SIG-M5 treated with dmso at 0.1 percent for 504 hours (cell line): ENCODE data around the gene S100A7A.
"Not testable (repeated sequence)": the region's sequence is repeated elsewhere in the genome, so short reads cannot be mapped to it uniquely, and the experiment has no call there.

Source experiments
- DNase-seq: peaks from one replicate; lab custom pipeline; 2025; ENCODE audit not compliant: unreplicated experiment; lab: John Stamatoyannopoulos, UW

The S100A7A gene

GRCh38 chr1:153448851-153449250 lies 32.5 kb downstream of the S100A7A start:
- DNase-seq, result not testable (repeated sequence)

GRCh38 chr1:153456396-153456795 lies 40.1 kb downstream of the S100A7A start:
- DNase-seq, result no peak

DNA sequence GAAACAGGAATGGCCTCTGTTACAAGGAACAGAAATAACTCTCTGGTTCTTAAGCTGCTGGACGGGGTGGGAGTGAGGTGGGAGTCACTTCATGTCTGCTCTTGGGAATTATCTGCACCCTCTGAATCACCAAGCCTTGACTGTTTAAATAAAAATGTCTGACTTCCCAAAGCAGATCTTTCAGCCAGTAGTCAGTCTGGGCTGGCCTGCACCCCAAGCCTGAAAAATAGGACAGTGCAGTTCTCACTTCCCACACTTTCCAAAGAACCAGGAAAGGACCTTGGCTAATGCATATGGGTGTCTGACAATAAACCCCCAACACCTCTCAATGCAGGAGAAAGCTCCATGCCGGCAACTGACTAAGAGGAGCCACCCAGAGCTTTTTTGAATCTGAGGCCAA lies 43.3 kb downstream of the S100A7A start:
- DNase-seq, result no peak

GRCh38 chr1:153460551-153460950 lies 44.2 kb downstream of the S100A7A start, which contains the start of gene S100A7:
Gene S100A7, minus strand, starts transcription at chr1:153460651. Its CDS starts 1,638 bp downstream, at chr1:153459013.
- DNase-seq, result no peak

- not testable (repeated sequence) for DNase-seq
Measured at GRCh38 chr1:153462741-153463140, 46.4 kb downstream of the S100A7A start.

- DNase-seq, result peak; percentile 50
Measured at GRCh38 chr1:153465811-153466636, 49.7 kb downstream of the S100A7A start.

- DNase-seq, result no peak
Measured at GRCh38 chr1:153466908-153467307, 50.6 kb downstream of the S100A7A start.

DNA sequence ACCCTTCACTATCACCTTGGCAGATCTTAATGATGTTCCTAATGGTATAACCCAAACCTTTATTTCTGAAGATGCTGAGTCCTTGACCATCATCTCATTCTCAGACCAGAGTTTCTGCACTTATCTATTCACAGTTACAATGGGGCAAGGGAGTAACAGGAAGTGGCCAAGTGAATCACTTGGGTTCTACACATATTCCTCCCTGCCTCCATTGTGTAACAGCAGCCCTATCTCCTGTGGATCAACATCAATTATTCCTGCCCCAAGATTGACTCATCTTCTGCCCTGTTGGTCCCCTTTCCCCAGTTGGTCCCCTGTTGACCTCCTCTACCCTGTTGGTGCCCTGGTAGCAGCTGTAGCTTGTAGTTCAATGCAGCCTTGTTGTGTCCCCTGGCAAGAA lies 54.4 kb downstream of the S100A7A start:
- DNase-seq, result peak; percentile 87
